Adrenal gland (tissue), 5 donors: ENCODE measurements around the gene PATL2.

Experiments used
- CTCF ChIP-seq, 6 experiments: fragments of 450-650 bp in 4 of 6; fragments of 200-600 bp in 2 of 6; sonication (generic) in 1 of 6; IDR thresholded peaks; 1 replicate in 5 of 6; 2 replicates in 1 of 6; pipeline versions ENCODE4 v1.5.1 to v1.8.0; 2016 to 2021; ENCODE audit warnings: antibody characterized with exemption in 6 of 6, mild to moderate bottlenecking in 2 of 6, moderate library complexity in 1 of 6
- POLR2A ChIP-seq, 2 donors: fragments of 450-650 bp; IDR thresholded peaks; one replicate each; pipeline ENCODE4 v1.6.1; 2017; ENCODE audit warnings: antibody characterized with exemption in 2 of 2, mild to moderate bottlenecking in 2 of 2, moderate library complexity in 1 of 2
- donor health status: DM: no; HTN: no; CAD: no.

GRCh38 chr15:44738340-44738984 lies 27.3 kb upstream of the PATL2 start:
- peak; percentile 51 to 88 (median 78) for TF ChIP-seq CTCF (IDR thresholded peaks at IDR 0.05)
- no peak for TF ChIP-seq POLR2A (IDR thresholded peaks at IDR 0.05)
